Measurements from ENCODE around the gene HMCN1.
A peak's percentile ranks its signal among the peaks of the same experiment; 100 is the strongest.

Gene HMCN1

GRCh38 chr1:185721553-185721952, 12.6 kb upstream of the HMCN1 start:
- TF ChIP-seq ZNF70 (CRISPR knock-in tag; IDR thresholded peaks at IDR 0.05): no peak
- TF ChIP-seq BACH2 (CRISPR knock-in tag; IDR thresholded peaks at IDR 0.05; ENCODE audit: borderline replicate concordance): no peak
- no peak for TF ChIP-seq GLIS3 (CRISPR knock-in tag; IDR thresholded peaks at IDR 0.05)
- no peak for TF ChIP-seq ESRRG (CRISPR knock-in tag; IDR thresholded peaks at IDR 0.05)
- TF ChIP-seq ZFP3 (CRISPR knock-in tag; IDR thresholded peaks at IDR 0.05): no peak
- TF ChIP-seq ISL1 (CRISPR knock-in tag; IDR thresholded peaks at IDR 0.05): no peak
- no peak for TF ChIP-seq ZNF565 (CRISPR knock-in tag; conservative IDR thresholded peaks at IDR 0.05; ENCODE audit: low read depth)
- no peak for TF ChIP-seq TCF4 (CRISPR knock-in tag; IDR thresholded peaks at IDR 0.05; ENCODE audit: borderline replicate concordance)
- ATAC-seq: no peak

GRCh38 chr1:185722098-185722497, 12.1 kb upstream of the HMCN1 start:
- no peak for ATAC-seq
- TF ChIP-seq ZNF8 (CRISPR knock-in tag; IDR thresholded peaks at IDR 0.05) (no peak), PPARA (CRISPR knock-in tag; IDR thresholded peaks at IDR 0.05; ENCODE audit: borderline replicate concordance) (no peak), ZFP3 (CRISPR knock-in tag; IDR thresholded peaks at IDR 0.05) (no peak), TCF4 (CRISPR knock-in tag; IDR thresholded peaks at IDR 0.05; ENCODE audit: borderline replicate concordance) (no peak)

- ATAC-seq: peak; percentile 69
- TF ChIP-seq PATZ1 (CRISPR knock-in tag; IDR thresholded peaks at IDR 0.05; ENCODE audit: borderline replicate concordance) (no peak), BACH2 (CRISPR knock-in tag; IDR thresholded peaks at IDR 0.05; ENCODE audit: borderline replicate concordance) (no peak)
Measured at GRCh38 chr1:185727726-185728125, 6.5 kb upstream of the HMCN1 start.

GRCh38 chr1:185731446-185731845, 2.7 kb upstream of the HMCN1 start:
- TF ChIP-seq SNAI2 (CRISPR knock-in tag; IDR thresholded peaks at IDR 0.05) (no peak), ZNF565 (CRISPR knock-in tag; conservative IDR thresholded peaks at IDR 0.05; ENCODE audit: low read depth) (no peak), ZNF8 (CRISPR knock-in tag; IDR thresholded peaks at IDR 0.05) (no peak), ESRRG (CRISPR knock-in tag; IDR thresholded peaks at IDR 0.05) (no peak), TCF4 (CRISPR knock-in tag; IDR thresholded peaks at IDR 0.05; ENCODE audit: borderline replicate concordance) (no peak), PPARA (CRISPR knock-in tag; IDR thresholded peaks at IDR 0.05; ENCODE audit: borderline replicate concordance) (no peak), ARNTL (CRISPR knock-in tag; IDR thresholded peaks at IDR 0.05; ENCODE audit: borderline replicate concordance, low read depth) (no peak), TSHZ2 (CRISPR knock-in tag; IDR thresholded peaks at IDR 0.05) (no peak), TOX (CRISPR knock-in tag; IDR thresholded peaks at IDR 0.05; ENCODE audit: borderline replicate concordance) (no peak), CSDC2 (CRISPR knock-in tag; IDR thresholded peaks at IDR 0.05) (no peak), BACH2 (CRISPR knock-in tag; IDR thresholded peaks at IDR 0.05; ENCODE audit: borderline replicate concordance) (no peak), ZNF70 (CRISPR knock-in tag; IDR thresholded peaks at IDR 0.05) (no peak)
- no peak for ATAC-seq

- no peak for ATAC-seq
- TF ChIP-seq ESRRG (CRISPR knock-in tag; IDR thresholded peaks at IDR 0.05) (no peak), OSR1 (CRISPR knock-in tag; IDR thresholded peaks at IDR 0.05) (no peak), ZFP30 (CRISPR knock-in tag; IDR thresholded peaks at IDR 0.05) (no peak), TCF4 (CRISPR knock-in tag; IDR thresholded peaks at IDR 0.05; ENCODE audit: borderline replicate concordance) (no peak)
Measured at GRCh38 chr1:185732951-185733350, 1.2 kb upstream of the HMCN1 start.

GRCh38 chr1:185734929-185735700, 924 bp downstream of the HMCN1 start:
- ATAC-seq: peak; percentile 12; the same call in 1 of the 3 replicates
- no peak for TF ChIP-seq POU6F1 (CRISPR knock-in tag; IDR thresholded peaks at IDR 0.05; ENCODE audit: borderline replicate concordance, low read depth)
- TF ChIP-seq ZC3H10 (CRISPR knock-in tag; IDR thresholded peaks at IDR 0.05): 0 out of 2 replicates have a peak, but pooled peaks have one; percentile 9
